Left ventricle myocardium inferior (tissue), 1 donor: ENCODE measurements around the gene ZSCAN21. TPM values are rescaled to one million over a fixed set of nuclear protein-coding genes. Genes with fewer than 3 reads are reported as not detected.

ENCODE experiments used
- DNase-seq: peaks from one replicate; pipeline ENCODE4 v3.0.0-alpha.2; 2020
- H3K27ac ChIP-seq: fragments of 200-600 bp; replicated peaks from 2 replicates; pipeline ENCODE4 v1.8.0; 2021
- H3K27me3 ChIP-seq: fragments of 200-600 bp; 2 replicates; pipeline ENCODE4 v1.8.0; 2021; ENCODE audit warnings: low read depth
- H3K36me3 ChIP-seq: fragments of 200-600 bp; 2 replicates; pipeline ENCODE4 v1.8.0; 2021
- H3K4me1 ChIP-seq: fragments of 200-600 bp; 2 replicates; pipeline ENCODE4 v1.8.0; 2021
- H3K4me3 ChIP-seq: fragments of 200-600 bp; 2 replicates; pipeline ENCODE4 v1.8.0; 2021; ENCODE audit warnings: mild to moderate bottlenecking, moderate library complexity
- H3K9me3 ChIP-seq: fragments of 200-600 bp; replicated peaks from 2 replicates; pipeline ENCODE4 v1.8.0; 2021
- CTCF ChIP-seq: fragments of 200-600 bp; IDR thresholded peaks from 2 replicates; pipeline ENCODE4 v1.8.0; 2021; ENCODE audit warnings: antibody characterized with exemption, mild to moderate bottlenecking, borderline replicate concordance
- intact Hi-C: fragments of 100-400 bp; cut with micrococcal nuclease; formaldehyde crosslinking; loops from one replicate; pipeline ENCODE4 v1.11.0; 2022
- total RNA-seq: library from RNA; stranded (reverse); fragmentation: NEBNext Ultra II Directional; extraction: Animal tissue kit (Norgen Biotek cat#: 25700); gene quantifications from one replicate; pipeline ENCODE4 v1.2.1, GENCODE V29; 2021
- donor health status: DM: no; HTN: yes; CAD: no; lungs with severe emphysema.

ZSCAN21 gene
- total RNA-seq, 1 donor from 2014 or later: 6.4 TPM

GRCh38 chr7:100101016-100101862 is 51.7 kb downstream of the ZSCAN21 start, which contains the start of the genes AP4M1 and MCM7:
Gene AP4M1, plus strand, starts transcription at chr7:100101643. Its CDS starts 72 bp downstream, at chr7:100101715.
Gene MCM7, minus strand, starts transcription at chr7:100101397. Its CDS starts 103 bp downstream, at chr7:100101294.
- Histone ChIP-seq H3K36me3 (peaks cover 65% of the 10 kb centered on the region), H3K4me1 (peaks cover 37% of the 10 kb centered on the region), H3K27ac (peak within 1 kb of the TSS; percentile 97), H3K4me3 (peak within 1 kb of the TSS; percentile 89), H3K9me3 (no peaks in the 10 kb centered on the region), H3K27me3 (no peaks in the 10 kb centered on the region)
- intact Hi-C loops: no loop called here
- peak; percentile 99 for DNase-seq
- TF ChIP-seq CTCF: no peak

- Histone ChIP-seq H3K4me1 (peaks cover 37% of the 10 kb centered on the region), H3K27me3 (no peaks in the 10 kb centered on the region), H3K36me3 (peaks cover 65% of the 10 kb centered on the region), H3K27ac (no peak overlapping the region), H3K9me3 (no peaks in the 10 kb centered on the region), H3K4me3 (no peak overlapping the region)
- no peak for DNase-seq
- intact Hi-C loops: no loop called here
- no peak for TF ChIP-seq CTCF
Measured at GRCh38 chr7:100102950-100103840, 53.6 kb downstream of the ZSCAN21 start.

GRCh38 chr7:100105534-100105933 is 56.0 kb downstream of the ZSCAN21 start:
- Histone ChIP-seq H3K36me3 (peaks cover 75% of the 10 kb centered on the region), H3K9me3 (no peaks in the 10 kb centered on the region), H3K4me1 (peaks cover 18% of the 10 kb centered on the region), H3K27me3 (no peaks in the 10 kb centered on the region), H3K27ac (no peak overlapping the region), H3K4me3 (no peak overlapping the region)
- intact Hi-C loops: no loop called here
- TF ChIP-seq CTCF: no peak
- no peak for DNase-seq

- H3K27me3 ChIP-seq: no peaks in the 10 kb centered on the region
- no peak overlapping the region for H3K27ac ChIP-seq
- no peak for TF ChIP-seq CTCF
- no peak for DNase-seq
- peaks cover 10% of the 10 kb centered on the region for H3K4me1 ChIP-seq
- H3K9me3 ChIP-seq: no peaks in the 10 kb centered on the region
- peaks cover 86% of the 10 kb centered on the region for H3K36me3 ChIP-seq
- intact Hi-C loops: no loop called here
- no peak overlapping the region for H3K4me3 ChIP-seq
Measured at GRCh38 chr7:100106633-100107032, 57.1 kb downstream of the ZSCAN21 start.

GRCh38 chr7:100107125-100107737 is 57.7 kb downstream of the ZSCAN21 start:
- no peak for DNase-seq
- intact Hi-C loops: no loop called here
- Histone ChIP-seq H3K4me3 (no peak overlapping the region), H3K27ac (no peak overlapping the region), H3K9me3 (no peaks in the 10 kb centered on the region), H3K4me1 (peaks cover 4% of the 10 kb centered on the region), H3K27me3 (no peaks in the 10 kb centered on the region), H3K36me3 (peaks cover 92% of the 10 kb centered on the region)
- TF ChIP-seq CTCF: no peak
